ENCODE data around the gene ESR2.

DNA sequence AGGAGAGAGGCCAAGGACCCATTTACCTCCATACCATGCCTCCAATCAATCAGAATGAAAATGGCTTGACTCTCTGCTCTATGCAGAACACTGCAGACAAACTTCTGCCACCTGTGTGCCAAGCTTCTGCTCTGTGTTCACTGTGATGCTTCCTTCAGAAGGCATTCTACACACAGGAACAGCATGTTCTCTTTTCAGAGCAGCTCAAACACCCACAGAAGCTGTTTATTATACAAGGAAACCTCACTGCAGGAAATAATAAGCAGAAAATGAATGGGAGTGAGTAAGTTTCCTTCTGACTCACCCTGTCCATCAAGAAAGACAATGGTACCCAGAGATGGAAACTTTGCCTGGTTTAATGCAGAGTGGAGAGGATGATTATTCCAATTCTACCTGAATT is 2.4 kb upstream of the ESR2 start:
- TF ChIP-seq, protein P1, sequence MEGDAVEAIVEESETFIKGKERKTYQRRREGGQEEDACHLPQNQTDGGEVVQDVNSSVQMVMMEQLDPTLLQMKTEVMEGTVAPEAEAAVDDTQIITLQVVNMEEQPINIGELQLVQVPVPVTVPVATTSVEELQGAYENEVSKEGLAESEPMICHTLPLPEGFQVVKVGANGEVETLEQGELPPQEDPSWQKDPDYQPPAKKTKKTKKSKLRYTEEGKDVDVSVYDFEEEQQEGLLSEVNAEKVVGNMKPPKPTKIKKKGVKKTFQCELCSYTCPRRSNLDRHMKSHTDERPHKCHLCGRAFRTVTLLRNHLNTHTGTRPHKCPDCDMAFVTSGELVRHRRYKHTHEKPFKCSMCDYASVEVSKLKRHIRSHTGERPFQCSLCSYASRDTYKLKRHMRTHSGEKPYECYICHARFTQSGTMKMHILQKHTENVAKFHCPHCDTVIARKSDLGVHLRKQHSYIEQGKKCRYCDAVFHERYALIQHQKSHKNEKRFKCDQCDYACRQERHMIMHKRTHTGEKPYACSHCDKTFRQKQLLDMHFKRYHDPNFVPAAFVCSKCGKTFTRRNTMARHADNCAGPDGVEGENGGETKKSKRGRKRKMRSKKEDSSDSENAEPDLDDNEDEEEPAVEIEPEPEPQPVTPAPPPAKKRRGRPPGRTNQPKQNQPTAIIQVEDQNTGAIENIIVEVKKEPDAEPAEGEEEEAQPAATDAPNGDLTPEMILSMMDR (conservative IDR thresholded peaks at IDR 0.05 in 1 of 2, IDR thresholded peaks at IDR 0.05 in 1 of 2; ENCODE audit: extremely low read depth in 1 of 2, insufficient read depth in 1 of 2, low read depth in 1 of 2, low read length in 2 of 2), result no peak
- no peak for TF ChIP-seq EZH2 (IDR thresholded peaks at IDR 0.05; ENCODE audit: borderline replicate concordance, low read length)

All from mammary epithelial cell (primary cell).